ENCODE measurements around the gene ECSIT.

DNA sequence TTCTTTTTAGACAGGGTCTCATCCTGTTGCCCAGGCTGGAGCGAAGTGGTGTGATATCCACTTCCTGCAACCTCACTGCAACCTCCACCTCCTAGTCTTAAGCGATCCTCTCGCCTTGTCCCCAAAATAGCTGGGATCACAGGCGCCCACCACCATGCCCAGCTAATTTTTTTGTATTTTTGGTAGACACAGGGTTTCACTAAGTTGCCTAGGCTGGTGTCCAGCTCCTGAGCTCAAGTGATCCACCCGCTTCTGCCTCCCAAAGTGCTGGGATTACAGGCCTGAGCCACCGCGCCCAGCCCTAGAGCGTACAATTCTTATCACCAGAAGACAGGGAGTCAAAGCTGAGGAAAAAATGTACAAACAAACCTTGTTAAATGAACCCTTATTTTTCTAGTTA is 34.6 kb upstream of the ECSIT start:
- TF ChIP-seq, protein P1, sequence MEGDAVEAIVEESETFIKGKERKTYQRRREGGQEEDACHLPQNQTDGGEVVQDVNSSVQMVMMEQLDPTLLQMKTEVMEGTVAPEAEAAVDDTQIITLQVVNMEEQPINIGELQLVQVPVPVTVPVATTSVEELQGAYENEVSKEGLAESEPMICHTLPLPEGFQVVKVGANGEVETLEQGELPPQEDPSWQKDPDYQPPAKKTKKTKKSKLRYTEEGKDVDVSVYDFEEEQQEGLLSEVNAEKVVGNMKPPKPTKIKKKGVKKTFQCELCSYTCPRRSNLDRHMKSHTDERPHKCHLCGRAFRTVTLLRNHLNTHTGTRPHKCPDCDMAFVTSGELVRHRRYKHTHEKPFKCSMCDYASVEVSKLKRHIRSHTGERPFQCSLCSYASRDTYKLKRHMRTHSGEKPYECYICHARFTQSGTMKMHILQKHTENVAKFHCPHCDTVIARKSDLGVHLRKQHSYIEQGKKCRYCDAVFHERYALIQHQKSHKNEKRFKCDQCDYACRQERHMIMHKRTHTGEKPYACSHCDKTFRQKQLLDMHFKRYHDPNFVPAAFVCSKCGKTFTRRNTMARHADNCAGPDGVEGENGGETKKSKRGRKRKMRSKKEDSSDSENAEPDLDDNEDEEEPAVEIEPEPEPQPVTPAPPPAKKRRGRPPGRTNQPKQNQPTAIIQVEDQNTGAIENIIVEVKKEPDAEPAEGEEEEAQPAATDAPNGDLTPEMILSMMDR (conservative IDR thresholded peaks at IDR 0.05; ENCODE audit: low read length), result no peak
- TF ChIP-seq EZH2phosphoT487 (IDR thresholded peaks at IDR 0.05; ENCODE audit: borderline replicate concordance), result no peak

All from Loucy (cell line).